Dendritic cell treated with granulocyte-macrophage colony-stimulating factor and Interleukin-4, amounts not matched to agents 40 ng/mL and 50 ng/mL, for 4 days (primary cell): ENCODE measurements around the gene HOXC5.

Source experiments
- H3K27ac Mint-ChIP-seq: one replicate; pipeline ENCODE4 v1.8.0; 2022; ENCODE audit warnings: mild to moderate bottlenecking, mixed read lengths
- H3K27me3 Mint-ChIP-seq: one replicate; pipeline ENCODE4 v1.8.0; 2022; ENCODE audit warnings: mild to moderate bottlenecking, mixed read lengths
- H3K36me3 Mint-ChIP-seq: one replicate; pipeline ENCODE4 v1.8.0; 2022; ENCODE audit warnings: low read depth, mixed read lengths
- H3K4me1 Mint-ChIP-seq: one replicate; pipeline ENCODE4 v1.8.0; 2022; ENCODE audit warnings: low read depth, mixed read lengths
- H3K4me3 Mint-ChIP-seq: one replicate; pipeline ENCODE4 v1.8.0; 2022; ENCODE audit warnings: mild to moderate bottlenecking, moderate library complexity, mixed read lengths
- H3K9me3 Mint-ChIP-seq: one replicate; pipeline ENCODE4 v1.8.0; 2022; ENCODE audit warnings: mixed read lengths
- intact Hi-C: fragments of 100-400 bp; cut with micrococcal nuclease; formaldehyde crosslinking; loops from one replicate; pipeline ENCODE4 v1.15.0; 2022

Gene HOXC5

GRCh38 chr12:54045868-54046521 is 13.1 kb downstream of the HOXC5 start:
- Mint-ChIP-seq H3K4me3 (no peak overlapping the region), H3K36me3 (no peaks in the 10 kb centered on the region), H3K27me3 (peaks cover 100% of the 10 kb centered on the region), H3K9me3 (no peaks in the 10 kb centered on the region), H3K27ac (no peak overlapping the region), H3K4me1 (peaks cover 9% of the 10 kb centered on the region)
- intact Hi-C loops: no loop called here

GRCh38 chr12:54046809-54047159 is 13.9 kb downstream of the HOXC5 start:
- peaks cover 100% of the 10 kb centered on the region for H3K27me3 Mint-ChIP-seq
- no peak overlapping the region for H3K27ac Mint-ChIP-seq
- no peaks in the 10 kb centered on the region for H3K9me3 Mint-ChIP-seq
- peaks cover 16% of the 10 kb centered on the region for H3K4me1 Mint-ChIP-seq
- no peak overlapping the region for H3K4me3 Mint-ChIP-seq
- no peaks in the 10 kb centered on the region for H3K36me3 Mint-ChIP-seq
- intact Hi-C loops: no loop called here

GRCh38 chr12:54047160-54047963 is 14.5 kb downstream of the HOXC5 start:
- Mint-ChIP-seq H3K9me3 (no peaks in the 10 kb centered on the region), H3K4me3 (no peak overlapping the region), H3K27me3 (peaks cover 100% of the 10 kb centered on the region), H3K27ac (no peak overlapping the region), H3K4me1 (peaks cover 20% of the 10 kb centered on the region), H3K36me3 (no peaks in the 10 kb centered on the region)
- intact Hi-C loops: no loop called here

GRCh38 chr12:54047964-54048303 is 15.1 kb downstream of the HOXC5 start:
- intact Hi-C loops: no loop called here
- peaks cover 100% of the 10 kb centered on the region for H3K27me3 Mint-ChIP-seq
- H3K36me3 Mint-ChIP-seq: no peaks in the 10 kb centered on the region
- H3K9me3 Mint-ChIP-seq: no peaks in the 10 kb centered on the region
- no peak overlapping the region for H3K4me3 Mint-ChIP-seq
- no peak overlapping the region for H3K27ac Mint-ChIP-seq
- H3K4me1 Mint-ChIP-seq: peaks cover 22% of the 10 kb centered on the region

- H3K27ac Mint-ChIP-seq: no peak overlapping the region
- intact Hi-C loops: no loop called here
- no peaks in the 10 kb centered on the region for H3K9me3 Mint-ChIP-seq
- peaks cover 28% of the 10 kb centered on the region for H3K4me1 Mint-ChIP-seq
- no peak overlapping the region for H3K4me3 Mint-ChIP-seq
- H3K27me3 Mint-ChIP-seq: peaks cover 100% of the 10 kb centered on the region
- H3K36me3 Mint-ChIP-seq: no peaks in the 10 kb centered on the region
Measured at GRCh38 chr12:54048406-54049093, 15.7 kb downstream of the HOXC5 start.

GRCh38 chr12:54049108-54049507 is 16.3 kb downstream of the HOXC5 start:
- H3K4me3 Mint-ChIP-seq: no peak overlapping the region
- H3K9me3 Mint-ChIP-seq: no peaks in the 10 kb centered on the region
- no peaks in the 10 kb centered on the region for H3K36me3 Mint-ChIP-seq
- peaks cover 28% of the 10 kb centered on the region for H3K4me1 Mint-ChIP-seq
- H3K27me3 Mint-ChIP-seq: peaks cover 100% of the 10 kb centered on the region
- intact Hi-C loops: no loop called here
- no peak overlapping the region for H3K27ac Mint-ChIP-seq

GRCh38 chr12:54050482-54050810 is 17.6 kb downstream of the HOXC5 start:
- Mint-ChIP-seq H3K9me3 (no peaks in the 10 kb centered on the region), H3K4me3 (no peak overlapping the region), H3K27ac (no peak overlapping the region), H3K4me1 (peaks cover 36% of the 10 kb centered on the region), H3K36me3 (no peaks in the 10 kb centered on the region), H3K27me3 (peaks cover 99% of the 10 kb centered on the region)
- intact Hi-C loops: no loop called here

GRCh38 chr12:54051026-54051842 is 18.4 kb downstream of the HOXC5 start:
- H3K4me1 Mint-ChIP-seq: peaks cover 36% of the 10 kb centered on the region
- no peak overlapping the region for H3K4me3 Mint-ChIP-seq
- no peaks in the 10 kb centered on the region for H3K9me3 Mint-ChIP-seq
- H3K36me3 Mint-ChIP-seq: no peaks in the 10 kb centered on the region
- intact Hi-C loops: no loop called here
- peaks cover 99% of the 10 kb centered on the region for H3K27me3 Mint-ChIP-seq
- no peak overlapping the region for H3K27ac Mint-ChIP-seq

GRCh38 chr12:54051874-54052437 is 19.1 kb downstream of the HOXC5 start:
- H3K9me3 Mint-ChIP-seq: no peaks in the 10 kb centered on the region

GRCh38 chr12:54052438-54053002 is 19.7 kb downstream of the HOXC5 start:
- Mint-ChIP-seq H3K27me3 (peaks cover 97% of the 10 kb centered on the region), H3K9me3 (no peaks in the 10 kb centered on the region), H3K27ac (no peak overlapping the region), H3K4me3 (no peak overlapping the region), H3K36me3 (no peaks in the 10 kb centered on the region), H3K4me1 (peaks cover 30% of the 10 kb centered on the region)
- intact Hi-C loops: no loop called here

More at GRCh38 chr12:54051874-54052437, 19.1 kb downstream of the HOXC5 start:
- H3K4me3 Mint-ChIP-seq: no peak overlapping the region
- no peaks in the 10 kb centered on the region for H3K36me3 Mint-ChIP-seq
- intact Hi-C loops: no loop called here
- H3K27me3 Mint-ChIP-seq: peaks cover 97% of the 10 kb centered on the region
- H3K4me1 Mint-ChIP-seq: peaks cover 32% of the 10 kb centered on the region
- no peak overlapping the region for H3K27ac Mint-ChIP-seq

- peaks cover 97% of the 10 kb centered on the region for H3K27me3 Mint-ChIP-seq
- no peak overlapping the region for H3K27ac Mint-ChIP-seq
- no peaks in the 10 kb centered on the region for H3K9me3 Mint-ChIP-seq
- H3K36me3 Mint-ChIP-seq: no peaks in the 10 kb centered on the region
- intact Hi-C loops: no loop called here
- peak overlapping the region; percentile 56 for H3K4me3 Mint-ChIP-seq
- peaks cover 30% of the 10 kb centered on the region for H3K4me1 Mint-ChIP-seq
Measured at GRCh38 chr12:54053003-54053750, 20.3 kb downstream of the HOXC5 start.

GRCh38 chr12:54053751-54054741 is 21.2 kb downstream of the HOXC5 start, which contains the start of gene HOXC4:
Gene HOXC4 (plus strand): TSS chr12:54053835. CDS start chr12:54053923, 88 bp downstream.
- Mint-ChIP-seq H3K9me3 (no peaks in the 10 kb centered on the region), H3K4me1 (peaks cover 30% of the 10 kb centered on the region), H3K4me3 (peak within 1 kb of the TSS; percentile 56), H3K27ac (no peak within 1 kb of the TSS), H3K27me3 (peaks cover 97% of the 10 kb centered on the region), H3K36me3 (no peaks in the 10 kb centered on the region)
- intact Hi-C loops: no loop called here
